Measurements from ENCODE around the gene RIOK2.
"Not testable (repeated sequence)": the region's sequence is repeated elsewhere in the genome, so short reads cannot be mapped to it uniquely, and the experiment has no call there.

The RIOK2 gene

GRCh38 chr5:97171703-97172102, 11.3 kb downstream of the RIOK2 start:
- in situ Hi-C loops (cut with MboI; ENCODE audit: low sequenced_read_pairs), result no loop called here

DNA sequence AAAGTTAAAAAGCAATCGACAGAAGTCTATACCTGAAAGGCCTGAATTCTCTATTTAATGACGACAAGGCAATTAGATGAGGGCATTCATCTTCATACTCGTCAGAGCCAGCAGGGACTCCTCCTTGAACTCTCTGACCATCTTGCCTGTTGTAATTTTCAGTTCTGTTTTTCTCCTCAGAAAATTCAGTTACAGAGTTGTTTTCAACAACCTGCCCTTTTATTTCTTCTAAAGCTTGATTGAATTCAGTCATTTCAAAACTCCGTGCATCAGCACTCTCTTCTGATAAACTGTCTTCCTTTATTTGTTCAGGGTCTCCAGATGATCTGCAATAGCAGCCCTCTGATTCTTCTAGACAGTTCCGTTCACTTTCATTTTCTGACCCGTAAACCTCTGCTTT, 15.6 kb downstream of the RIOK2 start:
- in situ Hi-C loops (cut with MboI; ENCODE audit: low sequenced_read_pairs), result no loop called here

DNA sequence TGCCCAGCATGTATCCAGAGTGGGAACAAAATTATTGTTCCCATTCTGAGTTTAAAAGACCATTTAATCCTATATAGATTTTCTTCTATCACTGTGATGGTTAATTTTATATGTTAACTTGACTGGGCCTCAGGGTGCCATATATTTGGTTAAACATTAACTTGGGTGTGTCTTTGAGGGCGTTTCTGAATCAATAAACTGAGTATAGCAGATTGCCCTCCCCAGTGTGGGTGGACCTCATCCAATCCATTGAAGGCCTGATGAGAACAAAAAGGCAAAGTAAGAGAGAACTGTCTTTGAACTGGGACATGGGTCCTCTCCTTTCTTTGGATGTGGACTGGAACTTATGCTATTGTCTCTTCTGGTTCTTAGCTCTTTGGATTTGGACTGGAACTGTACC, 17.3 kb downstream of the RIOK2 start:
- in situ Hi-C loops (cut with MboI; ENCODE audit: low sequenced_read_pairs), result no loop called here

GRCh38 chr5:97164846-97165245, 18.2 kb downstream of the RIOK2 start:
- in situ Hi-C loops (cut with MboI; ENCODE audit: low sequenced_read_pairs), result no loop called here

- in situ Hi-C loops (cut with MboI; ENCODE audit: low sequenced_read_pairs), result no loop called here
Measured at GRCh38 chr5:97163790-97164285, 19.2 kb downstream of the RIOK2 start.

GRCh38 chr5:97163360-97163764, 19.7 kb downstream of the RIOK2 start:
- in situ Hi-C loops (cut with MboI; ENCODE audit: low sequenced_read_pairs), result no loop called here

GRCh38 chr5:97162045-97162444, 21.0 kb downstream of the RIOK2 start:
- in situ Hi-C loops (cut with MboI; ENCODE audit: low sequenced_read_pairs), result no loop called here

- in situ Hi-C loops (cut with MboI; ENCODE audit: low sequenced_read_pairs), result no loop called here
Measured at GRCh38 chr5:97157689-97158088, 25.4 kb downstream of the RIOK2 start.

GRCh38 chr5:97151370-97151769, 31.7 kb downstream of the RIOK2 start:
- in situ Hi-C loops (cut with MboI; ENCODE audit: low sequenced_read_pairs), result no loop called here

DNA sequence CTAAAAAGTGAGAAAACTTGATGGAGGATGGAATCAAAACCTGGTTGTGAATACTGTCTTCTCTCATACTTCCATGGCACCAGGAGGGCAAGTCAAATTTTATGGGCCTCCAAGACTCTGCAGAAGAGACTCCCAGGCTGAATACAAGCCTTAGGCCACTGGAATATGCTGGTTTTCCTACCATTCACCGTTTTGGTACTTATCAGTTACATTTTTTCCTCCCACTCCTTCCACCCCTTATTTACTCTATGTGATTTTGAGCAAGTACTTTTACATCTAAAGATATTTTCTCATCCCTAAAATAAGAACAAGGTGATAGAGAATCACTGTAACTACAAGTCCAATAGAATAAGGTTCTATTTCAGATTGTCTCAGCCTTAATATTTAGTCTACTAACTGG, 32.6 kb downstream of the RIOK2 start:
- in situ Hi-C loops (cut with MboI; ENCODE audit: low sequenced_read_pairs), result no loop called here

DNA sequence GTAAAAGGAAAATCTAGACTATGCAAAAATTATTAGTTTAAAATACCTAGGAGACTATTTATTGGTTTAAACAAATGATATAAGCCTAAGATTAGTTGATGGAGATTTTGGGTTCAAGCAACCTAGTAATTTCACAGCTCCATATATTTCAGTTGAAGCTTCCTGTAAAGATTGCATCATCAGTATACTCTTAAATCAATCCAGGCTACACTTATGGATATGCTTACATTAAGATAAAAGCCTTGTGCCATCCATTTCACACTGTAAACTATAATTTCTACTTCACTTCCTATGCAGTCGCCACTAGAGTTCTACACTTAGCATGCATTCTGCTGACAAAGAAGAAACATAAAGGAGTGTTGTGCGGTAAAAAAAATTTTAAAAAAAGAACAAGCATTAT, 33.3 kb downstream of the RIOK2 start:
- in situ Hi-C loops (cut with MboI; ENCODE audit: low sequenced_read_pairs), result no loop called here

GRCh38 chr5:97148288-97148687, 34.8 kb downstream of the RIOK2 start:
- in situ Hi-C loops (cut with MboI; ENCODE audit: low sequenced_read_pairs), result no loop called here

GRCh38 chr5:97143704-97144103, 39.3 kb downstream of the RIOK2 start:
- in situ Hi-C loops (cut with MboI; ENCODE audit: low sequenced_read_pairs), result no loop called here

GRCh38 chr5:97142521-97143254, 40.4 kb downstream of the RIOK2 start, which contains the start of gene LIX1:
Gene LIX1, minus strand, starts transcription at chr5:97142611. Its CDS starts 35 bp downstream, at chr5:97142576.
- in situ Hi-C loops (cut with MboI; ENCODE audit: low sequenced_read_pairs), result no loop called here

DNA sequence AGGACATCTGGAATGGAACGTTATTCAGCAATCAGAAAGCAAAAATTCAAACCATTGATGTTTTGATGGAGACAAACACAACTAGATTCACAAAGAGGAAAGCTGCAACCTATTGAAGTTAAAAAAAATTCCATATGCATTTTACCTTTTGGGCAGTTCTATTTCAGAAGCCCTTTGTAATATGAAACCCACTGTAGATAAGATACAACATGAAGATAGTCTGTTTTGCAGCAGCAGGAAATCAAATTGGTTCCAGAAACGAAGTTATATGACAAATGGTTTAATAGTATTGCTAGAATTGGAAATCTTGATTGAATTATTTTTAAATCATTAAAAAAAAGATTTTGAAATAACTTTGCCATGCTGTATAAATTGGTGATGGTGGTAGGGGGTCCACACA, 41.5 kb downstream of the RIOK2 start:
- in situ Hi-C loops (cut with MboI; ENCODE audit: low sequenced_read_pairs), result no loop called here

DNA sequence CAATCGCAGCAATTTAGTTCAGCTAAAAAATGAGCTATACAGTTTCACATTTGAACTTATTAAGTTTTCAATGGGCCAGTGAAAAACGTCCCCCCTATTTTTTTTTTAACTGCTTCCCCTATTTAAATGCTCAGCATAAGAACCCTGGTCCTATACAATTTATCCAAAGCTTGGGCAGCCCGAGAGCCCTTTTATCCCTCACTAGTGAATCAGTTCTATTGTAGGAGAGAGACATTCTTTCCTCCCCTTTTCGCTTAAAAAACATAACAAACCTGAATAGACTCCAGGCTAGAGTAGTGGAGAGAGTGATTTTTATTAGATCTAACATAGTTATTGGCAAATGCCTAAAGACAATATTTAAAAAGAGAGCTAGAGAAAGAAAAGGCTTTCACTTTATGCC, 42.0 kb downstream of the RIOK2 start:
- in situ Hi-C loops (cut with MboI; ENCODE audit: low sequenced_read_pairs), result no loop called here

DNA sequence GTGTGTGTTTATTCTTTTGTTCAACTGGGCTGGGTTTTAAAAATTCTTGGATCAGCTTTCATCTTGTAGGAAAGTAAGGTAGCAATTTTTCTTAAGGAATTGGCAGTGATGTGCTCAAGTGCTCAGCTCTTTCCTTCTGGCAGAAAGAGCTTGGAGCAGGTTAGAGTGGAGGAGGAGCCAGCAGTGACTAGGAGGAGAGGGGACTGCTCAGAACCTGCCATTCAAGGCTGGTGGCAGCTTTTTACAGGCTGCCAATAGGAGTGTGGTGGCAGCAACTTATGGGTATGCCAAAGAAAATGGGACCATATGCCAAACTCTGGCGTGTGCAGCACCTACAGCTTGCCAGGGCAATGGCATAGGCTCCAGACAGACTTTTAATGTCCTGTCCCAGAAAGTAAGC, 42.8 kb downstream of the RIOK2 start:
- in situ Hi-C loops (cut with MboI; ENCODE audit: low sequenced_read_pairs), result not testable (repeated sequence)

- in situ Hi-C loops (cut with MboI; ENCODE audit: low sequenced_read_pairs), result no loop called here
Measured at GRCh38 chr5:97136475-97136874, 46.6 kb downstream of the RIOK2 start.

DNA sequence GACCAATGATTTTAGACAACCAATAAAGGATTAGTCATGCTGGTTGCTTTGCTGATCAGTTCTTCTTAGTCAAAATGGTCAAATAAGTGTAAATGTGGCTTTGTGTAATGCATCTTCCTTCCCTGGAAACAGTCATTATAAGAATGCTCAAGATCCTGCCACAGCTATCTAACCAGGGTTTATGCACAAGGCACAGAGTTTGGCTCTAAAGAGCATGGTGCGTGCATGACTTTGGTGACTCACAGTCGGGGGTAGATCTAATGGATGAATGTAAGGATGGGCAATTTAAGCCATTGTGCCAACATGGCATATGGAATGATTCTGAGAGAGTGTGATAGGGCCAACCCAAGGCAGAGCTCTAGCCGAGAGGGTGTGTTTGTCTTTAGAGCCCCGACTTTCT, 47.2 kb downstream of the RIOK2 start:
- in situ Hi-C loops (cut with MboI; ENCODE audit: low sequenced_read_pairs), result no loop called here

GRCh38 chr5:97134634-97135033, 48.4 kb downstream of the RIOK2 start:
- in situ Hi-C loops (cut with MboI; ENCODE audit: low sequenced_read_pairs), result no loop called here

GRCh38 chr5:97133101-97133500, 49.9 kb downstream of the RIOK2 start:
- in situ Hi-C loops (cut with MboI; ENCODE audit: low sequenced_read_pairs), result no loop called here

- in situ Hi-C loops (cut with MboI; ENCODE audit: low sequenced_read_pairs), result no loop called here
Measured at GRCh38 chr5:97131921-97132320, 51.1 kb downstream of the RIOK2 start.

DNA sequence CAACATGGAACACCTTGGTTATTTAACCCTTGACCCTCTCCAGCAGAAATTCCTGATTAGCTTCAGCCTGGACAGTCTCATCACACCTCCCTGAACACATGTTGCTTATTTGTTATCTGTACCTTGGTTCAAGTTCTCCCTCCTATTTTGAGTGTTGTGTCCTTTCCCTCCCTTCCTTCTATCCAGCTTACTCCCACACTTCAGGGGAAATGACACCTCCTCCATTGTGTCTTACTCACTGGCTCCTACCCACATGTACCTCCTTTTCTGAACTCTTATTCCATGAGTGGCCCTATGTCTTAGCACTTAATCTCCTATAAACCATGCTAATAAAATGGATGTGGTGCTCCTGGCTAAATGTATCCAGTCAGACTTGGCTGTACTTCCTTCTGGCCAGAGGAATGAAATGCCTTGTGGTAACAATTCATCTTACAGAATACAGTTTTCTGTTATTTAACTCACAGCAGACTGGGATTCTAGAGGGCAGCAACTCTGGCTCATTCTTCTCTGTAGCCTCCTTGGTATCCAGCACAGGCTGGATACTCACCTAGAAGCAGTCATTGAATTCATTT, 51.8 kb downstream of the RIOK2 start:
- in situ Hi-C loops (cut with MboI; ENCODE audit: low sequenced_read_pairs), result no loop called here
